Gastroesophageal sphincter (tissue), 4 donors: ENCODE data around the gene NTHL1. TPM values are rescaled to one million over a fixed set of nuclear protein-coding genes. Genes with fewer than 3 reads are reported as not detected.

ENCODE experiments used
- ATAC-seq: fragments of 150-250 bp; one replicate; pipeline ENCODE4 v1.9.1; 2016; ENCODE audit warnings: mild to moderate bottlenecking, moderate library complexity
- H3K27ac ChIP-seq, 4 donors: fragments of 200-600 bp; sonication (generic) in 3 of 4; 1 replicate in 3 of 4; 2 replicates in 1 of 4; pipeline ENCODE4 v1.5.1; 2016 to 2019
- H3K27me3 ChIP-seq: fragments of 200-600 bp; sonication (generic); one replicate; pipeline ENCODE4 v1.5.1; 2019
- H3K36me3 ChIP-seq, 2 donors: fragments of 200-600 bp; sonication (generic); one replicate each; pipeline ENCODE4 v1.5.1; 2019; ENCODE audit warnings: control low read depth in 1 of 2
- H3K4me1 ChIP-seq, 3 donors: fragments of 200-600 bp; sonication (generic); 1 replicate in 2 of 3; 2 replicates in 1 of 3; pipeline ENCODE4 v1.5.1; 2016 to 2019; ENCODE audit warnings: control low read depth in 2 of 3
- H3K4me3 ChIP-seq, 2 donors: fragments of 200-600 bp; sonication (generic); one replicate each; pipeline ENCODE4 v1.5.1; 2019; ENCODE audit warnings: mild to moderate bottlenecking in 1 of 2, moderate library complexity in 1 of 2
- H3K9me3 ChIP-seq, 3 donors: fragments of 200-600 bp; sonication (generic); one replicate each; pipeline ENCODE4 v1.5.1; 2017 to 2019; ENCODE audit warnings: control low read depth in 2 of 3
- CTCF ChIP-seq, 4 experiments: fragments of 200-600 bp in 2 of 4; fragments of 450-650 bp in 2 of 4; sonication (generic) in 1 of 4; IDR thresholded peaks; one replicate each; pipeline ENCODE4 v1.5.1; 2017 to 2019; ENCODE audit warnings: antibody characterized with exemption in 4 of 4, mild to moderate bottlenecking in 2 of 4, moderate library complexity in 2 of 4
- EP300 ChIP-seq: sonication (generic); formaldehyde crosslinking; IDR thresholded peaks from one replicate; pipeline ENCODE4 v1.6.1; 2017; ENCODE audit warnings: antibody characterized with exemption, mild to moderate bottlenecking
- POLR2A ChIP-seq, 2 donors: fragments of 450-650 bp; IDR thresholded peaks; one replicate each; pipeline ENCODE4 v1.6.1; 2017; ENCODE audit warnings: antibody characterized with exemption in 2 of 2, mild to moderate bottlenecking in 2 of 2, moderate library complexity in 1 of 2
- POLR2AphosphoS5 ChIP-seq: sonication (generic); formaldehyde crosslinking; IDR thresholded peaks from one replicate; pipeline ENCODE4 v1.6.1; 2017; ENCODE audit warnings: antibody characterized with exemption
- WGBS, 2 donors: methylation state at CpG; one replicate each; pipeline ENCODE4 v1.1.5; 2018; ENCODE audit warnings: low coverage in 1 of 2; 5-methylcytosine and 5-hydroxymethylcytosine counted together
- total RNA-seq, 4 donors: library from RNA; depleted of rRNA; stranded (reverse); fragments of >200 nt; gene quantifications; one replicate each; pipeline ENCODE4 v1.1.0, GENCODE V29; 2016

The NTHL1 gene
- total RNA-seq, 4 donors from 2014 or later = 18.4 to 25.4 (median 21.6) TPM

- H3K9me3 ChIP-seq = no peaks in the 10 kb centered on the region
- no peaks in the 10 kb centered on the region for H3K27me3 ChIP-seq
- H3K27ac ChIP-seq = no peak overlapping the region
- ATAC-seq = no peak
- peaks cover 4 to 64% (median 39%) of the 10 kb centered on the region in 3 donors for H3K4me1 ChIP-seq
- TF ChIP-seq POLR2AphosphoS5 = no peak
- TF ChIP-seq CTCF (IDR thresholded peaks at IDR 0.05) = no peak
- TF ChIP-seq POLR2A (IDR thresholded peaks at IDR 0.05) = no peak
- TF ChIP-seq EP300 = no peak
- H3K4me3 ChIP-seq = no peak overlapping the region
- peaks cover 0 to 45% of the 10 kb centered on the region in 2 donors for H3K36me3 ChIP-seq
- 75% methylated on average over 4 of the region's 34 CpGs; no CpG with 5 or more reads in 1 of the 2 donors for WGBS, 2 donors
These were observed 42.7 kb downstream of the NTHL1 start for GRCh38 chr16:2004795-2005517.

GRCh38 chr16:2003827-2004641 lies 43.6 kb downstream of the NTHL1 start:
- Histone ChIP-seq H3K9me3 (no peaks in the 10 kb centered on the region), H3K4me3 (peak overlapping the region in 1 of 2 donors; percentile 28), H3K27ac (peak overlapping the region in 2 of 4 donors; percentile 2 to 9), H3K4me1 (peaks cover 4 to 61% (median 39%) of the 10 kb centered on the region in 3 donors), H3K36me3 (peaks cover 0 to 55% of the 10 kb centered on the region in 2 donors), H3K27me3 (no peaks in the 10 kb centered on the region)
- TF ChIP-seq EP300 (no peak), POLR2AphosphoS5 (no peak), POLR2A (IDR thresholded peaks at IDR 0.05) (no peak), CTCF (IDR thresholded peaks at IDR 0.05) (peak in 3 of 4 experiments; percentile 90 to 94 (median 90))
- ATAC-seq = peak; percentile 81
- no CpG with 5 or more reads among the region's 36 CpGs for WGBS, 2 donors

- WGBS, 2 donors = no CpG with 5 or more reads among the region's 8 CpGs
- no peak for ATAC-seq
- no peak for TF ChIP-seq POLR2A (IDR thresholded peaks at IDR 0.05)
- no peak for TF ChIP-seq CTCF (IDR thresholded peaks at IDR 0.05)
- no peak for TF ChIP-seq POLR2AphosphoS5
- no peak for TF ChIP-seq EP300
- Histone ChIP-seq H3K36me3 (peaks cover 0 to 62% of the 10 kb centered on the region in 2 donors), H3K4me3 (no peak overlapping the region), H3K27me3 (no peaks in the 10 kb centered on the region), H3K9me3 (no peaks in the 10 kb centered on the region), H3K27ac (peak overlapping the region in 1 of 4 donors; percentile 2), H3K4me1 (peaks cover 4 to 54% (median 34%) of the 10 kb centered on the region in 3 donors)
These were observed 44.3 kb downstream of the NTHL1 start for GRCh38 chr16:2003231-2003826.

- Histone ChIP-seq H3K27ac (no peak overlapping the region), H3K36me3 (peaks cover 0 to 69% of the 10 kb centered on the region in 2 donors), H3K9me3 (no peaks in the 10 kb centered on the region), H3K4me1 (peaks cover 0 to 47% (median 27%) of the 10 kb centered on the region in 3 donors), H3K27me3 (no peaks in the 10 kb centered on the region), H3K4me3 (no peak overlapping the region)
- 40% methylated on average over 1 of the region's 47 CpGs; no CpG with 5 or more reads in 1 of the 2 donors for WGBS, 2 donors
- TF ChIP-seq POLR2AphosphoS5 (no peak), EP300 (no peak), POLR2A (IDR thresholded peaks at IDR 0.05) (no peak), CTCF (IDR thresholded peaks at IDR 0.05) (no peak)
- ATAC-seq = no peak
These were observed 45.0 kb downstream of the NTHL1 start for GRCh38 chr16:2002406-2003230.
